K562 (cell line): ENCODE results near the gene PDE6D. TPM values are rescaled to one million over a fixed set of nuclear protein-coding genes. Genes with fewer than 3 reads are reported as not detected.
A peak's percentile ranks its signal among the peaks of the same experiment; 100 is the strongest.

Experiments used
- polyA plus RNA-seq, 8 experiments: library from polyadenylated mRNA; depleted of rRNA in 4 of 8; stranded (reverse) in 5 of 8; unstranded in 3 of 8; fragments of >200 nt; fragmentation: Nextera tagmentation in 2 of 8; fragmentation: Illumina TruSeq in 1 of 8; extraction: Ambion mirVana in 2 of 8; extraction: Trizol in 1 of 8; gene quantifications; 2 replicates each; pipeline versions ENCODE4 v1.2.1 to v1.2.3, GENCODE V29; 2011 to 2014; ENCODE audit warnings: inconsistent platforms in 1 of 8, missing spikeins in 1 of 8
- total RNA-seq, 7 experiments: library from RNA; depleted of rRNA in 6 of 7; stranded (reverse); fragments of >200 nt in 6 of 7; fragmentation: Illumina TruSeq in 2 of 7; extraction: Trizol in 2 of 7; gene quantifications; 2 replicates each; pipeline versions ENCODE4 v1.2.1 to v1.2.3, GENCODE V29; 2011 to 2021; ENCODE audit warnings: low replicate concordance in 1 of 7
- TF ChIP-seq, protein P1 (sequence below), 2 experiments: fragments of 450-650 bp in 1 of 2; sonication (generic) in 1 of 2; formaldehyde crosslinking in 1 of 2; IDR thresholded peaks; 2 replicates each; pipeline versions ENCODE4 v1.7.1 to v1.9.0; 2016 to 2022; ENCODE audit warnings: inconsistent platforms in 1 of 2, mild to moderate bottlenecking in 1 of 2, missing genetic modification reagents in 1 of 2

Gene PDE6D
- total and polyA plus RNA-seq, 9 of the 15 experiments (the other 6 are each of a cell fraction or from before 2014, with no cell fraction given), result 0.65 to 11.6 (median 7.0) TPM

DNA sequence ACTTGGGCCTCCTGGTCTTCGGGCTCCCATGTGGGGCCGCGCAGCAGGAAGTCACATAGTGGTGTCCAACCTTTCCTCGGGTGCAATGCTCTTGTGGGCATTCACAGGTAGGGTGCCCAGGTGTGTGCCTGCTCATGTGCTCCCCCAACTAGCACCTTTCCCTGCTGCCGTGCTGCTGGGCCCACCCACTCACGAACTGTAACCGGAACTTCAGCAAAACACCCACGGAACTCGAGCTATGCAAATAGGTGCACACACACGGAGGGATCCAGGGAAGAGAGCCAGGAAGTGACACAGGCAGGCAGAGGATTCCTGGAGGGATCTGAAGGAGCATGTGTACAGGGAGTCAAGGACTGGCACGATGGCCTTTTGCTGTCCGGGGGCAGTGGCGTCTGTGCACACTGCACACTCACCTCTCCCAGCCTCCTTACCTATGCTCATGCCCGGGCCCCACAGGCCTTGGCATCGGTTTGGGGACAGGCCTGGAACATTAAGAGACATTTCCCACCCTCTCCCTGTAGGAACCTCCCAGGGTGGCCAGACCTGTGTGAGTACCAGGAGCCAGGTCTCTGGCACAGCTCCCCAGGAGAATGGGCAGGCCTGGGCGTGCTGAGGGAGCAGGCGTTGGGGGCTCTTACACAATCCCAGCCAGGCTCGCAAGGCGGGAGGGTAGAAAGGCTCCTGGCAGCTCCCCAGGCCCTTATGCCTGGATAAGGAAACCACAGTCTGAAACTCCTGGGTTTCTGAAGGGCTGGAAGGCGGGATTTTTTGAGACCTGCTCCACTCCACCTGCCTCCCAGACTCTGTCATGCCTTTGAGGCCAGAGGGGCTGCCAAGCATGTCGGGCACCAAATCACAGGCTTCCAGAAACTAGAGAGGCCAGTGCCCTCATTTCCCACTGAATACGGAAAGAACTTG lies 79.4 kb downstream of the PDE6D start (continued):
- TF ChIP-seq, protein P1, sequence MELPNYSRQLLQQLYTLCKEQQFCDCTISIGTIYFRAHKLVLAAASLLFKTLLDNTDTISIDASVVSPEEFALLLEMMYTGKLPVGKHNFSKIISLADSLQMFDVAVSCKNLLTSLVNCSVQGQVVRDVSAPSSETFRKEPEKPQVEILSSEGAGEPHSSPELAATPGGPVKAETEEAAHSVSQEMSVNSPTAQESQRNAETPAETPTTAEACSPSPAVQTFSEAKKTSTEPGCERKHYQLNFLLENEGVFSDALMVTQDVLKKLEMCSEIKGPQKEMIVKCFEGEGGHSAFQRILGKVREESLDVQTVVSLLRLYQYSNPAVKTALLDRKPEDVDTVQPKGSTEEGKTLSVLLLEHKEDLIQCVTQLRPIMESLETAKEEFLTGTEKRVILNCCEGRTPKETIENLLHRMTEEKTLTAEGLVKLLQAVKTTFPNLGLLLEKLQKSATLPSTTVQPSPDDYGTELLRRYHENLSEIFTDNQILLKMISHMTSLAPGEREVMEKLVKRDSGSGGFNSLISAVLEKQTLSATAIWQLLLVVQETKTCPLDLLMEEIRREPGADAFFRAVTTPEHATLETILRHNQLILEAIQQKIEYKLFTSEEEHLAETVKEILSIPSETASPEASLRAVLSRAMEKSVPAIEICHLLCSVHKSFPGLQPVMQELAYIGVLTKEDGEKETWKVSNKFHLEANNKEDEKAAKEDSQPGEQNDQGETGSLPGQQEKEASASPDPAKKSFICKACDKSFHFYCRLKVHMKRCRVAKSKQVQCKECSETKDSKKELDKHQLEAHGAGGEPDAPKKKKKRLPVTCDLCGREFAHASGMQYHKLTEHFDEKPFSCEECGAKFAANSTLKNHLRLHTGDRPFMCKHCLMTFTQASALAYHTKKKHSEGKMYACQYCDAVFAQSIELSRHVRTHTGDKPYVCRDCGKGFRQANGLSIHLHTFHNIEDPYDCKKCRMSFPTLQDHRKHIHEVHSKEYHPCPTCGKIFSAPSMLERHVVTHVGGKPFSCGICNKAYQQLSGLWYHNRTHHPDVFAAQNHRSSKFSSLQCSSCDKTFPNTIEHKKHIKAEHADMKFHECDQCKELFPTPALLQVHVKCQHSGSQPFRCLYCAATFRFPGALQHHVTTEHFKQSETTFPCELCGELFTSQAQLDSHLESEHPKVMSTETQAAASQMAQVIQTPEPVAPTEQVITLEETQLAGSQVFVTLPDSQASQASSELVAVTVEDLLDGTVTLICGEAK (IDR thresholded peaks at IDR 0.05), result 0 out of 2 replicates have a peak, but pooled peaks have one; percentile 43
- TF ChIP-seq, protein P1 (CRISPR knock-in tag; IDR thresholded peaks at IDR 0.05), result no peak
